ENCODE data around the gene DEDD. TPM values are rescaled to one million over a fixed set of nuclear protein-coding genes. Genes with fewer than 3 reads are reported as not detected.
A peak's percentile ranks its signal among the peaks of the same experiment; 100 is the strongest.

The DEDD gene
- total and polyA plus RNA-seq, 2 donors (not counting 1 experiment from before 2014, with no cell fraction given) = 35.9 to 40.8 TPM

- ATAC-seq (ENCODE audit: low read depth) = no peak
- WGBS (ENCODE audit: insufficient coverage) = 100% methylated on average over 6 of the region's 10 CpGs
- no peak for TF ChIP-seq EZH2 (IDR thresholded peaks at IDR 0.05; ENCODE audit: borderline replicate concordance, insufficient read depth, low read depth, low read length, poor library complexity, severe bottlenecking)
- TF ChIP-seq, protein P1, sequence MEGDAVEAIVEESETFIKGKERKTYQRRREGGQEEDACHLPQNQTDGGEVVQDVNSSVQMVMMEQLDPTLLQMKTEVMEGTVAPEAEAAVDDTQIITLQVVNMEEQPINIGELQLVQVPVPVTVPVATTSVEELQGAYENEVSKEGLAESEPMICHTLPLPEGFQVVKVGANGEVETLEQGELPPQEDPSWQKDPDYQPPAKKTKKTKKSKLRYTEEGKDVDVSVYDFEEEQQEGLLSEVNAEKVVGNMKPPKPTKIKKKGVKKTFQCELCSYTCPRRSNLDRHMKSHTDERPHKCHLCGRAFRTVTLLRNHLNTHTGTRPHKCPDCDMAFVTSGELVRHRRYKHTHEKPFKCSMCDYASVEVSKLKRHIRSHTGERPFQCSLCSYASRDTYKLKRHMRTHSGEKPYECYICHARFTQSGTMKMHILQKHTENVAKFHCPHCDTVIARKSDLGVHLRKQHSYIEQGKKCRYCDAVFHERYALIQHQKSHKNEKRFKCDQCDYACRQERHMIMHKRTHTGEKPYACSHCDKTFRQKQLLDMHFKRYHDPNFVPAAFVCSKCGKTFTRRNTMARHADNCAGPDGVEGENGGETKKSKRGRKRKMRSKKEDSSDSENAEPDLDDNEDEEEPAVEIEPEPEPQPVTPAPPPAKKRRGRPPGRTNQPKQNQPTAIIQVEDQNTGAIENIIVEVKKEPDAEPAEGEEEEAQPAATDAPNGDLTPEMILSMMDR (IDR thresholded peaks at IDR 0.05) = no peak
- Mint-ChIP-seq H3K4me1 (peaks cover 67% of the 10 kb centered on the region), H3K4me3 (no peak overlapping the region), H3K27ac (no peak overlapping the region), H3K9me3 (ENCODE audit: insufficient read depth) (no peaks in the 10 kb centered on the region), H3K27me3 (no peaks in the 10 kb centered on the region)
- H3K9ac ChIP-seq (ENCODE audit: low read length) = no peak overlapping the region
- no peak for DNase-seq
- peaks cover 36% of the 10 kb centered on the region for H3K79me2 ChIP-seq (ENCODE audit: control insufficient read depth, insufficient read depth, low read length)
- no peak overlapping the region for H3K27ac ChIP-seq (ENCODE audit: low read length in 2 of 2)
- intact Hi-C loops (cut with micrococcal nuclease) = no loop called here
- no peaks in the 10 kb centered on the region for H4K20me1 ChIP-seq (ENCODE audit: control insufficient read depth, insufficient read depth, low read length, poor library complexity, severe bottlenecking)
- H2AFZ ChIP-seq (ENCODE audit: insufficient read depth, low read depth, low read length, poor library complexity, severe bottlenecking) = no peak overlapping the region
- peaks cover 34 to 47% of the 10 kb centered on the region in 2 donors for H3K4me1 ChIP-seq (ENCODE audit: control insufficient read depth in 2 of 2, insufficient read depth in 2 of 2, low read length in 2 of 2)
- POLR2A ChIA-PET = no interaction called here
- H3K27me3 ChIP-seq (replicated peaks in 1 of 4; ENCODE audit: control extremely low read depth in 1 of 4, control insufficient read depth in 3 of 4, insufficient read depth in 4 of 4, low read length in 3 of 4) = no peaks in the 10 kb centered on the region
- no peak overlapping the region for H3K4me3 ChIP-seq (ENCODE audit: control extremely low read depth in 1 of 5, extremely low read depth in 1 of 5, insufficient read depth in 1 of 5, low read depth in 2 of 5, low read length in 4 of 5)
- CTCF ChIA-PET = interaction anchor here (0.8 to 2.0 kb wide), 2 partner anchors 40 to 63 kb away, joined by 3 to 5 read pairs; partner anchors contain the start of genes NDUFS2 and TOMM40L
- H3K9me3 ChIP-seq (ENCODE audit: control extremely low read depth in 1 of 3, control insufficient read depth in 2 of 3, insufficient read depth in 1 of 3, low read length in 2 of 3) = peaks cover 0 to 3% (median 0%) of the 10 kb centered on the region in 3 donors
- H3K4me2 ChIP-seq (replicated peaks; ENCODE audit: low read depth, low read length, poor library complexity, severe bottlenecking) = no peak overlapping the region
- peaks cover 0 to 32% of the 10 kb centered on the region in 2 experiments for H3K36me3 ChIP-seq (replicated peaks in 1 of 2; ENCODE audit: control extremely low read depth in 1 of 2, control insufficient read depth in 1 of 2, extremely low read depth in 1 of 2, insufficient read depth in 2 of 2, low read length in 1 of 2)
These were observed 30.3 kb upstream of the DEDD start for GRCh38 chr1:161162806-161163205.

- H3K79me2 ChIP-seq (ENCODE audit: control insufficient read depth, insufficient read depth, low read length) = peaks cover 32% of the 10 kb centered on the region
- peaks cover 0 to 3% (median 0%) of the 10 kb centered on the region in 3 donors for H3K9me3 ChIP-seq (ENCODE audit: control extremely low read depth in 1 of 3, control insufficient read depth in 2 of 3, insufficient read depth in 1 of 3, low read length in 2 of 3)
- no peak overlapping the region for H3K4me2 ChIP-seq (replicated peaks; ENCODE audit: low read depth, low read length, poor library complexity, severe bottlenecking)
- H3K4me1 Mint-ChIP-seq = peaks cover 62% of the 10 kb centered on the region
- H3K27ac Mint-ChIP-seq = peak overlapping the region; percentile 48
- H3K4me3 Mint-ChIP-seq = peak overlapping the region; percentile 46
- no peak overlapping the region for H3K27ac ChIP-seq (ENCODE audit: low read length in 2 of 2)
- no peaks in the 10 kb centered on the region for H3K9me3 Mint-ChIP-seq (ENCODE audit: insufficient read depth)
- H2AFZ ChIP-seq (ENCODE audit: insufficient read depth, low read depth, low read length, poor library complexity, severe bottlenecking) = no peak overlapping the region
- H3K36me3 ChIP-seq (replicated peaks in 1 of 2; ENCODE audit: control extremely low read depth in 1 of 2, control insufficient read depth in 1 of 2, extremely low read depth in 1 of 2, insufficient read depth in 2 of 2, low read length in 1 of 2) = peaks cover 0 to 39% of the 10 kb centered on the region in 2 experiments
- H4K20me1 ChIP-seq (ENCODE audit: control insufficient read depth, insufficient read depth, low read length, poor library complexity, severe bottlenecking) = no peaks in the 10 kb centered on the region
- DNase-seq = no peak
- CTCF ChIA-PET = interaction anchor here (0.8 to 2.0 kb wide), 2 partner anchors 40 to 64 kb away, joined by 3 to 5 read pairs; partner anchors contain the start of genes NDUFS2 and TOMM40L
- no peak for ATAC-seq (ENCODE audit: low read depth)
- POLR2A ChIA-PET = no interaction called here
- intact Hi-C loops (cut with micrococcal nuclease) = no loop called here
- H3K4me1 ChIP-seq (ENCODE audit: control insufficient read depth in 2 of 2, insufficient read depth in 2 of 2, low read length in 2 of 2) = peaks cover 31 to 43% of the 10 kb centered on the region in 2 donors
- no peak for TF ChIP-seq EZH2 (IDR thresholded peaks at IDR 0.05; ENCODE audit: borderline replicate concordance, insufficient read depth, low read depth, low read length, poor library complexity, severe bottlenecking)
- TF ChIP-seq, protein P1 (IDR thresholded peaks at IDR 0.05) = no peak
- H3K27me3 ChIP-seq (replicated peaks in 1 of 4; ENCODE audit: control extremely low read depth in 1 of 4, control insufficient read depth in 3 of 4, insufficient read depth in 4 of 4, low read length in 3 of 4) = no peaks in the 10 kb centered on the region
- H3K9ac ChIP-seq (ENCODE audit: low read length) = no peak overlapping the region
- H3K4me3 ChIP-seq (ENCODE audit: control extremely low read depth in 1 of 5, extremely low read depth in 1 of 5, insufficient read depth in 1 of 5, low read depth in 2 of 5, low read length in 4 of 5) = no peak overlapping the region
- 87% methylated on average over 5 of the region's 7 CpGs for WGBS (ENCODE audit: insufficient coverage)
- no peaks in the 10 kb centered on the region for H3K27me3 Mint-ChIP-seq
These were observed 29.6 kb upstream of the DEDD start for GRCh38 chr1:161162052-161162451.
